Lower lobe of right lung (tissue), 2 donors: ENCODE data around the gene TMEM44. TPM values are rescaled to one million over a fixed set of nuclear protein-coding genes. Genes with fewer than 3 reads are reported as not detected.

ENCODE experiments used
- ATAC-seq, 2 donors: fragments of 200-7000 bp; cut with Tn5 transposase; one replicate each; pipeline ENCODE4 v1.9.1; 2020 to 2022; ENCODE audit warnings: mild to moderate bottlenecking in 2 of 2, moderate library complexity in 2 of 2
- DNase-seq: peaks from one replicate; pipeline ENCODE4 v3.0.0-alpha.2; 2020
- H3K27ac ChIP-seq: fragments of 200-600 bp; one replicate; pipeline ENCODE4 v1.8.0; 2022
- H3K27me3 ChIP-seq: fragments of 200-600 bp; one replicate; pipeline ENCODE4 v1.8.0; 2022; ENCODE audit warnings: low read depth
- H3K36me3 ChIP-seq: fragments of 200-600 bp; one replicate; pipeline ENCODE4 v1.8.0; 2022; ENCODE audit warnings: mild to moderate bottlenecking
- H3K4me1 ChIP-seq: fragments of 200-600 bp; one replicate; pipeline ENCODE4 v1.8.0; 2022
- H3K4me3 ChIP-seq: fragments of 200-600 bp; one replicate; pipeline ENCODE4 v1.8.0; 2022; ENCODE audit warnings: mild to moderate bottlenecking
- H3K9me3 ChIP-seq: fragments of 200-600 bp; one replicate; pipeline ENCODE4 v1.8.0; 2022
- intact Hi-C: fragments of 100-400 bp; cut with DNase I; formaldehyde crosslinking; loops from one replicate; pipeline ENCODE4 v1.11.0; 2022
- total RNA-seq: library from RNA; stranded (reverse); fragmentation: NEBNext Ultra II Directional; extraction: Animal tissue kit (Norgen Biotek cat#: 25700); gene quantifications from one replicate; pipeline ENCODE4 v1.2.1, GENCODE V29; 2021
- TF ChIP-seq, protein P1 (sequence below): fragments of 200-600 bp; IDR thresholded peaks from one replicate; pipeline ENCODE4 v1.8.0; 2022; ENCODE audit warnings: antibody characterized with exemption, mild to moderate bottlenecking
- donor health status: DM: no; HTN: yes; CAD: no; lungs with severe emphysema.

The TMEM44 gene
- total RNA-seq, 1 donor from 2014 or later: 22.7 TPM

DNA sequence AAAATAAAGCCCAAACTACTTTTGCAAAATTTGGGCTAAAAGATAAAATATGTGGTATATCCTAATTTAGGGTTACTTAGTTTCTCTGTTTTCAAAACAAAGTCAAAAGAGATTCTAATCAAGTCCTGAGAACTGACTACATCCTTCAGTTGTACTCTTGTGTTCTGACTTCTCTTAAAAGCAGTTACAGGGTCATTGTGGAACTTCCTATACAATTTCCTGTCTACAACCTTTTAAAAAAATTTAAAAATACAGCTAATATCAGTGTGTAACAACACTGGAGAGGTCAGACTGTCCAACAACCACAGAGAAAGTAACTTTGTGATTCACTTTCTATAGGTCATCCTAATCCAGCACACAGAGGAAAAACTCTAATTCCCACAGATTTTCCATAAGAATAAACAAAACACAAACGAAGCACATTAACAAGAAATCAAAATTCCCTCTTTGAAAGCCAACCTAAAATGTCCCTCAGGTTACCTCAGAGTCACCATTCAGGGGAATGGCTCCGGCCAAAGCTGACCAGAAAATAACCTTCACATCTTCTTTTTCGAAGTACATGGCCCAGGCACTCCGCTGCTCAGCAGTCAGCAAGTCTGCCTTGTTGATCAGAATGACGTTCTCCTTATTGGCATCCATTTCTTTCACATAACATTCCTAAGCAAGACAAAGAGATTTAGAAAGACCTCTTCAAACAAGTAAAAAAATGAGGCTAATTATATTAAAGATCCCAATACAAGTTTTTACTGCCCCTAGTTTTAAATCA is 25.4 kb upstream of the TMEM44 start:
- H3K36me3 ChIP-seq: peaks cover 74% of the 10 kb centered on the region
- H3K9me3 ChIP-seq: no peaks in the 10 kb centered on the region
- H3K4me3 ChIP-seq: no peak overlapping the region
- no peaks in the 10 kb centered on the region for H3K27me3 ChIP-seq
- TF ChIP-seq, protein P1, sequence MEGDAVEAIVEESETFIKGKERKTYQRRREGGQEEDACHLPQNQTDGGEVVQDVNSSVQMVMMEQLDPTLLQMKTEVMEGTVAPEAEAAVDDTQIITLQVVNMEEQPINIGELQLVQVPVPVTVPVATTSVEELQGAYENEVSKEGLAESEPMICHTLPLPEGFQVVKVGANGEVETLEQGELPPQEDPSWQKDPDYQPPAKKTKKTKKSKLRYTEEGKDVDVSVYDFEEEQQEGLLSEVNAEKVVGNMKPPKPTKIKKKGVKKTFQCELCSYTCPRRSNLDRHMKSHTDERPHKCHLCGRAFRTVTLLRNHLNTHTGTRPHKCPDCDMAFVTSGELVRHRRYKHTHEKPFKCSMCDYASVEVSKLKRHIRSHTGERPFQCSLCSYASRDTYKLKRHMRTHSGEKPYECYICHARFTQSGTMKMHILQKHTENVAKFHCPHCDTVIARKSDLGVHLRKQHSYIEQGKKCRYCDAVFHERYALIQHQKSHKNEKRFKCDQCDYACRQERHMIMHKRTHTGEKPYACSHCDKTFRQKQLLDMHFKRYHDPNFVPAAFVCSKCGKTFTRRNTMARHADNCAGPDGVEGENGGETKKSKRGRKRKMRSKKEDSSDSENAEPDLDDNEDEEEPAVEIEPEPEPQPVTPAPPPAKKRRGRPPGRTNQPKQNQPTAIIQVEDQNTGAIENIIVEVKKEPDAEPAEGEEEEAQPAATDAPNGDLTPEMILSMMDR: no peak
- ATAC-seq (no peak), DNase-seq (no peak)
- H3K27ac ChIP-seq: no peak overlapping the region
- peaks cover 23% of the 10 kb centered on the region for H3K4me1 ChIP-seq
- intact Hi-C loops: no loop called here

DNA sequence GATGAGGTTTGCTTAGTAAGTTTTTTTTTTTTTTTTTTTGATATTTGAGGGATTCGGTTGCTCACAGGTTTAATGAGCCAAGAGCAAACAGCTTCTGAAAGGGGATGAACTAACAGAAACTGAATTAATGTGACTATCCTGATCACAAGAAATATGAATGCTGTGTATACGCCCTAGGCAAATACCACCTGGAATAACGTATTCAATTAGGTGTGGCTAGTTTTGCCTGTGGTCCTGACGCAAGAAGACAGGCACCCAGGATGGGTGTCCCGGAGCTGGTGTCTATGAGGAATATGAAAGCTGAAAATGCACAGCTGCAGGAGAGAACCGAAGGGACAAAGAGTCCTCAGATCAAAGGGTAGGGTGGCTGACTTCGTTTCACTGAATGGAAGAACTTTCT is 24.2 kb upstream of the TMEM44 start:
- H3K36me3 ChIP-seq: peaks cover 85% of the 10 kb centered on the region
- DNase-seq: no peak
- no peaks in the 10 kb centered on the region for H3K27me3 ChIP-seq
- TF ChIP-seq, protein P1: no peak
- no peak overlapping the region for H3K27ac ChIP-seq
- no peaks in the 10 kb centered on the region for H3K9me3 ChIP-seq
- intact Hi-C loops: no loop called here
- no peak for ATAC-seq
- H3K4me3 ChIP-seq: no peak overlapping the region
- H3K4me1 ChIP-seq: peaks cover 22% of the 10 kb centered on the region

- ATAC-seq: no peak
- no peak for DNase-seq
- H3K9me3 ChIP-seq: no peaks in the 10 kb centered on the region
- intact Hi-C loops: no loop called here
- H3K27ac ChIP-seq: no peak overlapping the region
- peaks cover 87% of the 10 kb centered on the region for H3K36me3 ChIP-seq
- no peaks in the 10 kb centered on the region for H3K27me3 ChIP-seq
- TF ChIP-seq, protein P1: no peak
- no peak overlapping the region for H3K4me3 ChIP-seq
- H3K4me1 ChIP-seq: no peaks in the 10 kb centered on the region
These were observed 21.2 kb upstream of the TMEM44 start for GRCh38 chr3:194654443-194654842.

GRCh38 chr3:194647747-194648146 is 14.5 kb upstream of the TMEM44 start:
- Histone ChIP-seq H3K4me1 (no peaks in the 10 kb centered on the region), H3K4me3 (no peak overlapping the region), H3K27me3 (no peaks in the 10 kb centered on the region), H3K27ac (no peak overlapping the region), H3K36me3 (peaks cover 95% of the 10 kb centered on the region), H3K9me3 (no peaks in the 10 kb centered on the region)
- TF ChIP-seq, protein P1: no peak
- ATAC-seq (no peak), DNase-seq (no peak)
- intact Hi-C loops: no loop called here

DNA sequence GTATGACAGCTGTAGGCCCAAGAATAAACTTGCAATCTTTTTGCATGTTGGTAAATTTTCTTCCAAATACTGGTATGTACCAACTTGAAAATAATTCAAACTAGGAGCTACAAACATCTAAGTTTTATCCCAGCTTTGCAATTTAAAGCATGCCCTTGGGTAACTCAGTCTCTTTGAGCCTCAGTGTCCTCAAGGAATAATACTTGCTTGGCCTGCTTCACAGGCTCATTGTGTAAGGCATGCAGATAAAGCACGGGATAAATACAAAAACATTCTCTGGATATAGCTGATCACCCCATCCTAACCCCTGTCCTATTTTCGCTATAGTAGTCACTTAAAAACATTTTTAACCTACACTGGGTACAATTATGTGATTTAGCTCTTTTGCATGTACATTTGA is 9.6 kb upstream of the TMEM44 start:
- intact Hi-C loops: no loop called here
- TF ChIP-seq, protein P1: no peak
- Histone ChIP-seq H3K27ac (no peak overlapping the region), H3K27me3 (no peaks in the 10 kb centered on the region), H3K4me3 (no peak overlapping the region), H3K36me3 (peaks cover 64% of the 10 kb centered on the region), H3K9me3 (no peaks in the 10 kb centered on the region), H3K4me1 (peaks cover 15% of the 10 kb centered on the region)
- no peak for DNase-seq
- ATAC-seq: no peak
